ENCODE measurements around the gene C6orf163.
"Not testable (repeated sequence)": the region's sequence is repeated elsewhere in the genome, so short reads cannot be mapped to it uniquely, and the experiment has no call there.

C6orf163 gene

GRCh38 chr6:87344731-87345130 is at the start of gene C6orf163:
TSS of gene C6orf163 (plus strand) at chr6:87344813. CDS start at chr6:87345100, 287 bp downstream.
- no peak for DNase-seq

DNA sequence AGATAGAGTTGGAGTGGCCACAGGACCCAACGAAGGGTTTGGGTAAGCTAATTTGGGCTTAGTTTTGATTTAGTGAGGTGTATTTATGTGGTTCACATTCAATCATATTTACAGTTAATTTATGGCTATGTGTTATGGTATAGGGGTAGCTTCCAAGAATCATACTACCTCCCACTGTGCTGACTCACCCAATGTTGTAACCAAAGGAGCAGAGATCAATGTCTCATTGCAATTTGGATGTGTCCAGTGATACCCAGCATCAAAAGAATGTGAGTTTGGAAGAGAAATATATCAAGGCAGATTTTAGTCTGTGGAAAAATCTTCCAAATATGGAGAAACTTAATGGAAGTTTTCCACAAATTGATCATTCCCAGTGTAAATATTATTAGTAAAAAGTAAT is 47.5 kb upstream of the C6orf163 start:
- peak; percentile 13 for DNase-seq

DNA sequence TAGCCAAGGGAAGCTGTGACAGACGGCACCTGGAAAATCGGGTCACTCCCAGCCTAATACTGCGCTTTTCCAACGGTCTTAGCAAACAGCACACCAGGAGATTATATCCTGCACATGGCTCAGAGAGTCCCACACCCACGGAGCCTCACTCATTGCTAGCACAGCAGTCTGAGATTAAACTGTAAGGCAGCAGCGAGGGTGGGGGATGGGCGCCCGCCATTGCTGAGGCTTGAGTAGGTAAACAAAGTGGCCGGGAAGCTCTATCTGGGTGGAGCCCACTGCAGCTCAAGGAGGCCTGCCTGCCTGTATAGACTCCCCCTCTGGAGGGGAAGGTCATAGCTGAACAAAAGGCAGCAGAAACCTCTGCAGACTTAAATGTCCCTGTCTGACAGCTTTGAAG is 43.3 kb upstream of the C6orf163 start:
- peak; percentile 64 for DNase-seq

DNA sequence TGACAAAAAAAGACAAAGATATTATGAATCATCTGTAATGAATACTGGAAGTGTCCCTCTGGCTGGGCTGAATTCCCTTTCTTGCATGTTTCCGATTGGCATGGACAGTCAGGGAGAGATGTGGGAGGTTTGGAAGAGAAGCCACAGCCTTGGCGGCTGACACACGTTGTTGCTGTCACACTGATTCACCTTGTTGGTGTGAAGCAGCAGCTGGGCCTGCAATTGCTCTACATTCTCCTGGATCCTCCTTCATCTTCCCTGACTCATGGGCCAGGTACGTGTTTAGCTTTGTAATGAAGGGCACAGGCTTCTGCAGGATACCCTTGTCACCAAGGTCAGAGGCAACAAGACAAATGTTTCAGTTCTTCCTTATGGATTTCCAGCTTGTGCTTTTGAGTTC is 35.6 kb upstream of the C6orf163 start:
- DNase-seq = no peak

GRCh38 chr6:87312860-87313259 is 31.8 kb upstream of the C6orf163 start:
- DNase-seq = no peak

- no peak for DNase-seq
Observed at GRCh38 chr6:87315071-87315470, 29.5 kb upstream of the C6orf163 start.

GRCh38 chr6:87319271-87319987 is 25.2 kb upstream of the C6orf163 start:
- DNase-seq = no peak

- peak; percentile 95 for DNase-seq
Observed at GRCh38 chr6:87322304-87323212, 22.1 kb upstream of the C6orf163 start, which contains the start of gene SMIM8. TSS of gene SMIM8 (plus strand) at chr6:87322588. CDS start at chr6:87337032, 14,444 bp downstream.

DNA sequence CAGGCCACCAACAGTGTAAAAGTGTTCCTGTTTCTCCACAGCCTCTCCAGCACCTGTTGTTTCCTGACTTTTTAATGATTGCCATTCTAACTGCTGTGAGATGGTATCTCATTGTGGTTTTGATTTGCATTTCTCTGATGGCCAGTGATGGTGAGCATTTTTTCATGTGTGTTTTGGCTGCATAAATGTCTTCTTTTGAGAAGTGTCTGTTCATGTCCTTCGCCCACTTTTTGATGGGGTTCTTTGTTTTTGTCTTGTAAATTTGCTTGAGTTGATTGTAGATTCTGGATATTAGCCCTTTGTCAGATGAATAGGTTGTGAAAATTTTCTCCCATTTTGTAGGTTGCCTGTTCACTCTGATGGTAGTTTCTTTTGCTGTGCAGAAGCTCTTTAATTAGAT is 20.7 kb upstream of the C6orf163 start:
- DNase-seq = not testable (repeated sequence)

DNA sequence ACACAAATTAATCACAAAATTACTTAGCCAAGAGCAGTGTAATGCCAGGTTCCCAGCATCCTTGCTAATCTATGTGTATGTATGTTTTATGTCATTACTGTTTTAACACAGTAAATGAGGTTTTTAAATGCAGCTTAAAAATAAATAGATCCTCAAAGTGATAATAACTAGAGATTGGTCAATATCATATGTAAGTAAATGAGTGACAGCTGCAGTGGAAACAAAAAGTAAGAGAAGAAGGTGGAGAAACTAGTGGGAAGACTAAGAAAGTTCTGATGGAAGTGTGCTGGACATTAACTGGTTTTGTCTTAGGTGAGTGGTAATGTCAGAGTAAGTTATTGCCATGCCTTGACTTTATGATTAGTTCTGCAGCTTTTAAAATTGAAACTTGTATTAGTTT is 13.7 kb upstream of the C6orf163 start:
- no peak for DNase-seq

DNA sequence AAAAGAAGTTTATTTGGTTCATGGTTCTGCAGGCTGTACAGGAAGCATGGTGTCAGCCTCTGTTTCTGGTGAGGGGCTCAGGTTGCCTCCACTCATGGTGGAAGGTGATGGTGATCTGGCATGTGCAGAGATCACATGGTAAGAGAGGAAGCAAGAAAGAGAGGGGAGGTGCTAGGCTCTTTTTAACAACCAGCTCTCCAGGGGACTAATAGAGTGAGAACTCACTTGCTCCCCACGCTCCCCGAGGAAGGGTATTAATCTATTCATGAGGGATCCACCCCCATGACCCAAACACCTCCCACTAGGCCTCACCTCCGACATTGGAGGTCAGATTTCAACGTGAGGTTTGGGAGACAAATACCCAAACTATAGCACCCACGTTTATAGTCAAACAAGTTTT is 11.6 kb upstream of the C6orf163 start:
- DNase-seq = peak; percentile 13

GRCh38 chr6:87333591-87334181 is 10.9 kb upstream of the C6orf163 start:
- peak; percentile 54 for DNase-seq

- no peak for DNase-seq
Observed at GRCh38 chr6:87334683-87335082, 9.9 kb upstream of the C6orf163 start.

GRCh38 chr6:87336367-87336766 is 8.2 kb upstream of the C6orf163 start:
- no peak for DNase-seq

DNA sequence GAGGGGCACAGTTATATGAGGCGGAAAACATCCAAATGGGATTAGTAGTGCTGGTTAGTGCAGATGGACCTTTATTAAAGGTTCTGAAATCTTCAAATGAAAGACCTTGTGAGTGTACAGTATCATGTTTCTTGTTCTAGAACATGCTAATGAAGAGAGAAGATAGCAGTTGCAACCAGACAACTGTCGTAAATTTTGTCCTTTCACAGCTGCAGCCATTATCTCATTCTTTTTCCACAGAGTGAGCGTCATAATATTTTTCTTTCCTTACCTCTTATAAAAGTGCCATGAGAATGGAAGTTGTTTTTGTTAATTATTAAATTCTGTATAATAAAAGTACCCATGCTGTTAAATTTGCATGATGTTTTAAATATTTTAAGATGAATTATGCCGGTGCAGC is 4.4 kb upstream of the C6orf163 start:
- peak; percentile 6 for DNase-seq

- no peak for DNase-seq
Observed at GRCh38 chr6:87341158-87341557, 3.5 kb upstream of the C6orf163 start.

DNA sequence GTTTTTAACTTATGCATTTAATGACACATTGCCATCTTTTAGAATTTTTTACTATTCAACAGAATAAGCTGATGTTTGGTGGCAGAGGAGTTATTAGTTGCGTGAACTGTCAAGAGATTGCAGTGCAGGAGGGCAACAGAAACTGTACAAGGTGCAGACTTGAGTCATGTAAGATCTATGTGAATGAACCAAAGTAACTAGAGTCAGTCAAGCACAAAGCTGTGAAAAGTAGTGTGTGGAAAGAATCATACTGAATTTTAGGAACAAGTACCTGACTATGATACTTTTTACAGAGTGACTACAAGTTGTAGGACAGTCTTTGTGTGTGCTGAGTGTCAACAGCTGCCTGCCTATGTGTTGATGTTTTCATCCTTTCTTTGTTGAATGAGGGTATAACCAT is 2.7 kb upstream of the C6orf163 start:
- DNase-seq = no peak

DNA sequence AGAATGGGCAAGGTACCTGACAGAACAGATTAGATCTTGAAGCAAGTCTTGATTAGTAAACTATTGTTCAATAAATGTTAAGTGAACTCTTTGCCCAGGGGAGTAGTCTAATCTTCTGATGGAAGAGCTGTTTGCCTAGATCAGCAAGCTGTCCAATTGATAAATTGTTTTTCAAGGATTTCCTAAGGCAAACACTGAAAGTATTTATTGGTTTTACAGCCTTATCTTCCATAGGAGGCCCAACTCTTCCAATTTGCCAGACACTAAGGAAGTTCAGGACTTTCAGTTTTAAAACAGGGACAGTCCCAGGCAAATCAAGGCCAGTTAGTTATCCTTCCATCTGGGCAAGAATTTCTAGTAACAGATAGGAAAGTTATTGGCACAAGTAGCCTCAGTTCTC is 1.8 kb upstream of the C6orf163 start:
- DNase-seq = no peak

GRCh38 chr6:87346700-87347099 is 2.1 kb downstream of the C6orf163 start:
- no peak for DNase-seq

- no peak for DNase-seq
Observed at GRCh38 chr6:87349896-87350295, 5.3 kb downstream of the C6orf163 start.

DNA sequence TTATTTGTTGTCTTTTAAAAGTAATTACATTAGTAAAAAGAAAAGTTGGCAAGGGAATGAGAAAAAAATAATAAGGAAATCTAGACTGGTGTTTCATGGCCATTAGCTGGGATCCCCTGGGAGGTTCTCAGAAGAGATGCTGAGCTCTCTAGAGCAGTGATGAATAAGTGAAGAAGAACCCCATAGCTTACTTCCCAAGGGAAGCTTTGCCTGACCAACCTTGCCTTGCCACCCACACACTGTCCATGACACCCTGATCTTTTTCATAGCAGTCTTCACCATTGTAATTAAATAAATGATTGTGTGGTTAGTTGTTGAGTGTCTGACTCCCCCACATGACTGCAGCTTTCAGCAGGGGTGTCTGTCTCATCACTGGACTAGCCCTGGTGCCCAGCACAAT is 5.9 kb downstream of the C6orf163 start:
- no peak for DNase-seq

GRCh38 chr6:87351583-87351982 is 7.0 kb downstream of the C6orf163 start:
- DNase-seq = no peak

GRCh38 chr6:87356181-87356580 is 11.6 kb downstream of the C6orf163 start:
- no peak for DNase-seq

Data from NCI-H69 (cell line).